IPS-18c (cell line): ENCODE results near the gene PPM1H.
"Not testable (repeated sequence)": the region's sequence is repeated elsewhere in the genome, so short reads cannot be mapped to it uniquely, and the experiment has no call there.

Source experiments
- H3K4me3 ChIP-seq: 2 replicates; pipeline ENCODE4 v1.7.0; 2013; ENCODE audit warnings: low read depth, mild to moderate bottlenecking, low read length, moderate library complexity; ENCODE audit not compliant: insufficient read depth
- H3K9me3 ChIP-seq: one replicate; pipeline ENCODE4 v1.6.1; 2013; ENCODE audit warnings: mild to moderate bottlenecking, low read length, moderate library complexity; ENCODE audit not compliant: control insufficient read depth, insufficient read depth

PPM1H gene

GRCh38 chr12:62934799-62935674, at the start of gene PPM1H:
Gene PPM1H, minus strand, starts transcription at chr12:62935150. Its CDS starts 414 bp downstream, at chr12:62934736.
- peak within 1 kb of the TSS; percentile 85 for H3K4me3 ChIP-seq

GRCh38 chr12:62983594-62983993, 48.6 kb upstream of the PPM1H start:
- no peak overlapping the region for H3K4me3 ChIP-seq

More at GRCh38 chr12:62934799-62935674, at the start of gene PPM1H:
- H3K9me3 ChIP-seq: peaks cover 2% of the 10 kb centered on the region

GRCh38 chr12:62978768-62979167, 43.8 kb upstream of the PPM1H start:
- H3K4me3 ChIP-seq: no peak overlapping the region
- H3K9me3 ChIP-seq: no peaks in the 10 kb centered on the region

More at GRCh38 chr12:62983594-62983993, 48.6 kb upstream of the PPM1H start:
- H3K9me3 ChIP-seq: no peaks in the 10 kb centered on the region

- H3K4me3 ChIP-seq: no peak overlapping the region
- H3K9me3 ChIP-seq: no peaks in the 10 kb centered on the region
Measured at GRCh38 chr12:62977883-62978282, 42.9 kb upstream of the PPM1H start.

GRCh38 chr12:62977418-62977817, 42.5 kb upstream of the PPM1H start:
- Histone ChIP-seq H3K4me3 (no peak overlapping the region), H3K9me3 (no peaks in the 10 kb centered on the region)

GRCh38 chr12:62976110-62976662, 41.2 kb upstream of the PPM1H start:
- no peaks in the 10 kb centered on the region for H3K9me3 ChIP-seq
- H3K4me3 ChIP-seq: no peak overlapping the region

GRCh38 chr12:62971769-62972525, 37.0 kb upstream of the PPM1H start:
- Histone ChIP-seq H3K9me3 (no peaks in the 10 kb centered on the region), H3K4me3 (no peak overlapping the region)

- Histone ChIP-seq H3K4me3 (no peak overlapping the region), H3K9me3 (no peaks in the 10 kb centered on the region)
Measured at GRCh38 chr12:62969695-62970094, 34.7 kb upstream of the PPM1H start.

- H3K4me3 ChIP-seq: no peak overlapping the region
- H3K9me3 ChIP-seq: no peaks in the 10 kb centered on the region
Measured at GRCh38 chr12:62967701-62968100, 32.8 kb upstream of the PPM1H start.

GRCh38 chr12:62966990-62967506, 32.1 kb upstream of the PPM1H start:
- Histone ChIP-seq H3K9me3 (no peaks in the 10 kb centered on the region), H3K4me3 (no peak overlapping the region)

- H3K9me3 ChIP-seq, H3K4me3 ChIP-seq: not testable (repeated sequence)
Measured at GRCh38 chr12:62966446-62966989, 31.6 kb upstream of the PPM1H start.

- H3K9me3 ChIP-seq, H3K4me3 ChIP-seq: not testable (repeated sequence)
Measured at GRCh38 chr12:62965700-62966099, 30.8 kb upstream of the PPM1H start.

GRCh38 chr12:62965242-62965641, 30.3 kb upstream of the PPM1H start:
- H3K9me3 ChIP-seq, H3K4me3 ChIP-seq: not testable (repeated sequence)

GRCh38 chr12:62963486-62964041, 28.6 kb upstream of the PPM1H start:
- Histone ChIP-seq H3K9me3 (no peaks in the 10 kb centered on the region), H3K4me3 (no peak overlapping the region)

- Histone ChIP-seq H3K9me3 (no peaks in the 10 kb centered on the region), H3K4me3 (no peak overlapping the region)
Measured at GRCh38 chr12:62960324-62960723, 25.4 kb upstream of the PPM1H start.

- no peaks in the 10 kb centered on the region for H3K9me3 ChIP-seq
Measured at GRCh38 chr12:62959745-62960144, 24.8 kb upstream of the PPM1H start.

More at GRCh38 chr12:62959745-62960144, 24.8 kb upstream of the PPM1H start:
- H3K4me3 ChIP-seq: no peak overlapping the region
